HEK293 (cell line): Measurements from ENCODE around the gene BMS1.

Experiments
- EGR2 ChIP-seq: fragments of 450-650 bp; formaldehyde crosslinking; IDR thresholded peaks from 2 replicates; pipeline ENCODE4 v1.5.1; 2016; ENCODE audit warnings: low read depth, missing biosample characterization, missing genetic modification characterization
- MZF1 ChIP-seq: fragments of 450-650 bp; formaldehyde crosslinking; IDR thresholded peaks from 2 replicates; pipeline ENCODE4 v1.5.1; 2017; ENCODE audit warnings: missing biosample characterization, missing genetic modification characterization, borderline replicate concordance
- SALL2 ChIP-seq: fragments of 450-650 bp; formaldehyde crosslinking; IDR thresholded peaks from 2 replicates; pipeline ENCODE4 v1.5.0; 2017; ENCODE audit warnings: missing biosample characterization, mild to moderate bottlenecking, missing genetic modification characterization, borderline replicate concordance
- YY1 ChIP-seq: fragments of 450-650 bp; formaldehyde crosslinking; IDR thresholded peaks from 2 replicates; pipeline ENCODE4 v1.5.1; 2018; ENCODE audit warnings: missing biosample characterization, missing genetic modification characterization
- ZBTB8A ChIP-seq: fragments of 450-650 bp; formaldehyde crosslinking; IDR thresholded peaks from 2 replicates; pipeline ENCODE4 v1.5.1; 2016; ENCODE audit warnings: missing biosample characterization, missing genetic modification characterization
- ZFHX2 ChIP-seq: fragments of 450-650 bp; formaldehyde crosslinking; conservative IDR thresholded peaks from 2 replicates; pipeline ENCODE4 v1.5.1; 2016; ENCODE audit warnings: missing biosample characterization, missing genetic modification characterization
- ZFP3 ChIP-seq: fragments of 450-650 bp; formaldehyde crosslinking; IDR thresholded peaks from 2 replicates; pipeline ENCODE4 v1.5.1; 2016; ENCODE audit warnings: low read depth, missing biosample characterization, missing genetic modification characterization
- ZNF2 ChIP-seq: fragments of 450-650 bp; formaldehyde crosslinking; IDR thresholded peaks from 2 replicates; pipeline ENCODE4 v1.5.1; 2016; ENCODE audit warnings: missing biosample characterization, missing genetic modification characterization
- ZNF473 ChIP-seq: fragments of 450-650 bp; formaldehyde crosslinking; IDR thresholded peaks from 2 replicates; pipeline ENCODE4 v1.5.1; 2017; ENCODE audit warnings: missing biosample characterization, missing genetic modification characterization
- ZNF530 ChIP-seq: fragments of 450-650 bp; formaldehyde crosslinking; IDR thresholded peaks from 2 replicates; pipeline ENCODE4 v1.5.1; 2016; ENCODE audit warnings: low read depth, missing biosample characterization, missing genetic modification characterization
- ZNF701 ChIP-seq: fragments of 450-650 bp; formaldehyde crosslinking; IDR thresholded peaks from 2 replicates; pipeline ENCODE4 v1.5.1; 2016; ENCODE audit warnings: missing biosample characterization, missing genetic modification characterization
- ZNF830 ChIP-seq: fragments of 450-650 bp; IDR thresholded peaks from 2 replicates; pipeline ENCODE4 v1.5.0; 2018; ENCODE audit warnings: missing biosample characterization, missing genetic modification characterization, low read depth, mild to moderate bottlenecking, moderate library complexity
- TF ChIP-seq, protein P1 (sequence below): fragments of 450-650 bp; formaldehyde crosslinking; IDR thresholded peaks from 2 replicates; pipeline ENCODE4 v1.5.1; 2016; ENCODE audit warnings: missing biosample characterization, missing genetic modification characterization
- TF ChIP-seq, protein P2 (sequence below): fragments of 450-650 bp; formaldehyde crosslinking; IDR thresholded peaks from 2 replicates; pipeline ENCODE4 v1.5.1; 2017; ENCODE audit warnings: missing biosample characterization, missing genetic modification characterization
- TF ChIP-seq, protein P3 (sequence below): fragments of 450-650 bp; formaldehyde crosslinking; conservative IDR thresholded peaks from 2 replicates; pipeline ENCODE4 v1.5.1; 2016; ENCODE audit warnings: low read depth, missing biosample characterization, missing genetic modification characterization
- TF ChIP-seq, protein P4 (sequence below): fragments of 450-650 bp; formaldehyde crosslinking; IDR thresholded peaks from 2 replicates; pipeline ENCODE4 v1.5.1; 2016; ENCODE audit warnings: missing biosample characterization, missing genetic modification characterization
- TF ChIP-seq, protein P5 (sequence below): fragments of 450-650 bp; formaldehyde crosslinking; IDR thresholded peaks from 2 replicates; pipeline ENCODE4 v1.5.1; 2016; ENCODE audit warnings: missing biosample characterization, missing genetic modification characterization
- TF ChIP-seq, protein P6 (sequence below): fragments of 450-650 bp; formaldehyde crosslinking; IDR thresholded peaks from 2 replicates; pipeline ENCODE4 v1.5.1; 2016; ENCODE audit warnings: missing biosample characterization, missing genetic modification characterization, borderline replicate concordance

Gene BMS1

DNA sequence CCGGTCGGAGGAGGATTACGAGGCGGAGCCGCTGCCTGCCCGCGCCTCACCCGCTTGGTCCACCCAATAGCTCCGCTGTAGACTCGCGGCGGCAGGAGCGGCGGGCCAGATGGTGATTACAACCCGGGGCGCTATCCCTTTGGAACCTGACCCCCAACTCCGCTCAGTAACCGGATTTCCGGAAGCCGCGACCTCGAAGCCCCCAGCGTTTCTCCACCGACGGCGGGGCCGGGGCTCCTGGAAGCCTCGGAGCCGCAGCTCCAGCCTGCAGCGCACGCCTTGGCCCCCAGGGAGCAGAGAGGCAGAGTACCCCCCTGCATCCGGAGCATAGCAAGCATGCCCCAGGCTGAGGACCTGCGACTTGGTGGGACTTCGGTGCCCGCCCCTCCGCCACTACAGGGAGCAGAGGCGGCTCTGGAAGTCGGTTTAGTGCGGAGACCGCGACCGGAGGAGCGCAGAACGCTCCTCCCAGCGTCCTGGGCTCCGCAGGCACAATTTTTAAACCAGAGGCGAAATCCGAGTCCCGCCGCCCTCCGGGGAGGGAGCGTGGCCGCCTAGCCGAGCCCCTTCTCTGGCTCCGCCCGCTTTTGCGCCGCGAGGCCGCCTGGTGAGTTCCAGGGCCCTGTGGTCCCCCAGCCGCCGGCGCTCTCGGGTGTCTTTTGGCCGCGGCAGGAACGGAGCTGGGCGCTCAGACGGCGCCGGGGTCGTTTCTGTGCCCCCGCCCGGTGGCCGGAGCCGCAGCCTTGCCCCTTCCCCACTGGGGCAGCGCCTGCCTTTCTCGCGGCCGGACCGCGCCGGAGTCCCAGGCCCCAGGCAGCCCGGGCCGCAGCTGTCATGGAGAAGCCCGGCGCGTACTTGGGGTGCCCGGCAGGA lies 28.2 kb upstream of the BMS1 start (continued):
- TF ChIP-seq, protein P1, sequence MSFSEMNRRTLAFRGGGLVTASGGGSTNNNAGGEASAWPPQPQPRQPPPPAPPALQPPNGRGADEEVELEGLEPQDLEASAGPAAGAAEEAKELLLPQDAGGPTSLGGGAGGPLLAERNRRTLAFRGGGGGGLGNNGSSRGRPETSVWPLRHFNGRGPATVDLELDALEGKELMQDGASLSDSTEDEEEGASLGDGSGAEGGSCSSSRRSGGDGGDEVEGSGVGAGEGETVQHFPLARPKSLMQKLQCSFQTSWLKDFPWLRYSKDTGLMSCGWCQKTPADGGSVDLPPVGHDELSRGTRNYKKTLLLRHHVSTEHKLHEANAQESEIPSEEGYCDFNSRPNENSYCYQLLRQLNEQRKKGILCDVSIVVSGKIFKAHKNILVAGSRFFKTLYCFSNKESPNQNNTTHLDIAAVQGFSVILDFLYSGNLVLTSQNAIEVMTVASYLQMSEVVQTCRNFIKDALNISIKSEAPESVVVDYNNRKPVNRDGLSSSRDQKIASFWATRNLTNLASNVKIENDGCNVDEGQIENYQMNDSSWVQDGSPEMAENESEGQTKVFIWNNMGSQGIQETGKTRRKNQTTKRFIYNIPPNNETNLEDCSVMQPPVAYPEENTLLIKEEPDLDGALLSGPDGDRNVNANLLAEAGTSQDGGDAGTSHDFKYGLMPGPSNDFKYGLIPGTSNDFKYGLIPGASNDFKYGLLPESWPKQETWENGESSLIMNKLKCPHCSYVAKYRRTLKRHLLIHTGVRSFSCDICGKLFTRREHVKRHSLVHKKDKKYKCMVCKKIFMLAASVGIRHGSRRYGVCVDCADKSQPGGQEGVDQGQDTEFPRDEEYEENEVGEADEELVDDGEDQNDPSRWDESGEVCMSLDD (tag by site-specific recombination) = 0 out of 2 replicates have a peak, but pooled peaks have one; percentile 48
- TF ChIP-seq YY1 (tag by site-specific recombination) (no peak), EGR2 (tag by site-specific recombination) (no peak), ZNF830 (tag by site-specific recombination) (no peak), ZBTB8A (tag by site-specific recombination) (peak; percentile 29; the same call in 1 of the 2 replicates), ZNF2 (tag by site-specific recombination) (no peak), ZFHX2 (tag by site-specific recombination) (no peak), ZFP3 (tag by site-specific recombination) (no peak), SALL2 (tag by site-specific recombination) (no peak), ZNF530 (no peak), ZNF701 (tag by site-specific recombination) (no peak), ZNF473 (tag by site-specific recombination) (no peak), MZF1 (no peak)
- TF ChIP-seq, protein P2, sequence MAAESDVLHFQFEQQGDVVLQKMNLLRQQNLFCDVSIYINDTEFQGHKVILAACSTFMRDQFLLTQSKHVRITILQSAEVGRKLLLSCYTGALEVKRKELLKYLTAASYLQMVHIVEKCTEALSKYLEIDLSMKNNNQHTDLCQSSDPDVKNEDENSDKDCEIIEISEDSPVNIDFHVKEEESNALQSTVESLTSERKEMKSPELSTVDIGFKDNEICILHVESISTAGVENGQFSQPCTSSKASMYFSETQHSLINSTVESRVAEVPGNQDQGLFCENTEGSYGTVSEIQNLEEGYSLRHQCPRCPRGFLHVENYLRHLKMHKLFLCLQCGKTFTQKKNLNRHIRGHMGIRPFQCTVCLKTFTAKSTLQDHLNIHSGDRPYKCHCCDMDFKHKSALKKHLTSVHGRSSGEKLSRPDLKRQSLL (tag by site-specific recombination) = no peak
- TF ChIP-seq, protein P3, sequence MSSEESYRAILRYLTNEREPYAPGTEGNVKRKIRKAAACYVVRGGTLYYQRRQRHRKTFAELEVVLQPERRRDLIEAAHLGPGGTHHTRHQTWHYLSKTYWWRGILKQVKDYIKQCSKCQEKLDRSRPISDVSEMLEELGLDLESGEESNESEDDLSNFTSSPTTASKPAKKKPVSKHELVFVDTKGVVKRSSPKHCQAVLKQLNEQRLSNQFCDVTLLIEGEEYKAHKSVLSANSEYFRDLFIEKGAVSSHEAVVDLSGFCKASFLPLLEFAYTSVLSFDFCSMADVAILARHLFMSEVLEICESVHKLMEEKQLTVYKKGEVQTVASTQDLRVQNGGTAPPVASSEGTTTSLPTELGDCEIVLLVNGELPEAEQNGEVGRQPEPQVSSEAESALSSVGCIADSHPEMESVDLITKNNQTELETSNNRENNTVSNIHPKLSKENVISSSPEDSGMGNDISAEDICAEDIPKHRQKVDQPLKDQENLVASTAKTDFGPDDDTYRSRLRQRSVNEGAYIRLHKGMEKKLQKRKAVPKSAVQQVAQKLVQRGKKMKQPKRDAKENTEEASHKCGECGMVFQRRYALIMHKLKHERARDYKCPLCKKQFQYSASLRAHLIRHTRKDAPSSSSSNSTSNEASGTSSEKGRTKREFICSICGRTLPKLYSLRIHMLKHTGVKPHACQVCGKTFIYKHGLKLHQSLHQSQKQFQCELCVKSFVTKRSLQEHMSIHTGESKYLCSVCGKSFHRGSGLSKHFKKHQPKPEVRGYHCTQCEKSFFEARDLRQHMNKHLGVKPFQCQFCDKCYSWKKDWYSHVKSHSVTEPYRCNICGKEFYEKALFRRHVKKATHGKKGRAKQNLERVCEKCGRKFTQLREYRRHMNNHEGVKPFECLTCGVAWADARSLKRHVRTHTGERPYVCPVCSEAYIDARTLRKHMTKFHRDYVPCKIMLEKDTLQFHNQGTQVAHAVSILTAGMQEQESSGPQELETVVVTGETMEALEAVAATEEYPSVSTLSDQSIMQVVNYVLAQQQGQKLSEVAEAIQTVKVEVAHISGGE (tag by site-specific recombination) = peak; percentile 83
- TF ChIP-seq, protein P4, sequence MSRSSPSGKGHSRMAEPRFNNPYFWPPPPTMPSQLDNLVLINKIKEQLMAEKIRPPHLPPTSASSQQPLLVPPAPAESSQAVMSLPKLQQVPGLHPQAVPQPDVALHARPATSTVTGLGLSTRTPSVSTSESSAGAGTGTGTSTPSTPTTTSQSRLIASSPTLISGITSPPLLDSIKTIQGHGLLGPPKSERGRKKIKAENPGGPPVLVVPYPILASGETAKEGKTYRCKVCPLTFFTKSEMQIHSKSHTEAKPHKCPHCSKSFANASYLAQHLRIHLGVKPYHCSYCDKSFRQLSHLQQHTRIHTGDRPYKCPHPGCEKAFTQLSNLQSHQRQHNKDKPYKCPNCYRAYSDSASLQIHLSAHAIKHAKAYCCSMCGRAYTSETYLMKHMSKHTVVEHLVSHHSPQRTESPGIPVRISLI (tag by site-specific recombination) = no peak
- TF ChIP-seq, protein P5, sequence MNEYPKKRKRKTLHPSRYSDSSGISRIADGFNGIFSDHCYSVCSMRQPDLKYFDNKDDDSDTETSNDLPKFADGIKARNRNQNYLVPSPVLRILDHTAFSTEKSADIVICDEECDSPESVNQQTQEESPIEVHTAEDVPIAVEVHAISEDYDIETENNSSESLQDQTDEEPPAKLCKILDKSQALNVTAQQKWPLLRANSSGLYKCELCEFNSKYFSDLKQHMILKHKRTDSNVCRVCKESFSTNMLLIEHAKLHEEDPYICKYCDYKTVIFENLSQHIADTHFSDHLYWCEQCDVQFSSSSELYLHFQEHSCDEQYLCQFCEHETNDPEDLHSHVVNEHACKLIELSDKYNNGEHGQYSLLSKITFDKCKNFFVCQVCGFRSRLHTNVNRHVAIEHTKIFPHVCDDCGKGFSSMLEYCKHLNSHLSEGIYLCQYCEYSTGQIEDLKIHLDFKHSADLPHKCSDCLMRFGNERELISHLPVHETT (tag by site-specific recombination) = no peak
- TF ChIP-seq, protein P6, sequence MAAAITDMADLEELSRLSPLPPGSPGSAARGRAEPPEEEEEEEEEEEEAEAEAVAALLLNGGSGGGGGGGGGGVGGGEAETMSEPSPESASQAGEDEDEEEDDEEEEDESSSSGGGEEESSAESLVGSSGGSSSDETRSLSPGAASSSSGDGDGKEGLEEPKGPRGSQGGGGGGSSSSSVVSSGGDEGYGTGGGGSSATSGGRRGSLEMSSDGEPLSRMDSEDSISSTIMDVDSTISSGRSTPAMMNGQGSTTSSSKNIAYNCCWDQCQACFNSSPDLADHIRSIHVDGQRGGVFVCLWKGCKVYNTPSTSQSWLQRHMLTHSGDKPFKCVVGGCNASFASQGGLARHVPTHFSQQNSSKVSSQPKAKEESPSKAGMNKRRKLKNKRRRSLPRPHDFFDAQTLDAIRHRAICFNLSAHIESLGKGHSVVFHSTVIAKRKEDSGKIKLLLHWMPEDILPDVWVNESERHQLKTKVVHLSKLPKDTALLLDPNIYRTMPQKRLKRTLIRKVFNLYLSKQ = no peak
